HG03432 (cell line): ENCODE measurements around the gene ATP6V0D1.

Source experiments
- ATAC-seq: cut with Tn5 transposase; IDR thresholded peaks from one replicate; pipeline ENCODE4 v1.9.1; 2021; ENCODE audit warnings: mild to moderate bottlenecking, moderate library complexity; ENCODE audit not compliant: unreplicated experiment

ATP6V0D1 gene

DNA sequence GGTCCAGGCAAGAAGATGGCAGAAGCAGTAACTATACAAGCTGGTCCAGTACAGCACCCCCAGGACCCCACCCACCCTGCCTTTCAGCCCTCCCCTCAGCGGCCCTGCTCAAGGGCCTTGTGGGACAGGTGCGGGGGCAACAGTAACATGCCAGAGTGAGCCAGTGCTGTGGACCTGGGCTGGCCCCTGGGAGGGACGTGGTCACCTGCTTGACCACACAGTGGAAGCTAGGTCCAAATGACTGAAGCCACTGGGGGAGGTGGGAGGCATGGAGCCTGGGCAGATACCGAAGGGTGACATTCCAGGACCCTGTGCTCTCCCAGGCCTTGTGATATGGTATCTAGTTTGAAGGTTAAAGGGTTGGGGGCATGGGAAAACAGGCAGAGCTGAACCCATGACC is 17.3 kb downstream of the ATP6V0D1 start:
- ATAC-seq: no peak

DNA sequence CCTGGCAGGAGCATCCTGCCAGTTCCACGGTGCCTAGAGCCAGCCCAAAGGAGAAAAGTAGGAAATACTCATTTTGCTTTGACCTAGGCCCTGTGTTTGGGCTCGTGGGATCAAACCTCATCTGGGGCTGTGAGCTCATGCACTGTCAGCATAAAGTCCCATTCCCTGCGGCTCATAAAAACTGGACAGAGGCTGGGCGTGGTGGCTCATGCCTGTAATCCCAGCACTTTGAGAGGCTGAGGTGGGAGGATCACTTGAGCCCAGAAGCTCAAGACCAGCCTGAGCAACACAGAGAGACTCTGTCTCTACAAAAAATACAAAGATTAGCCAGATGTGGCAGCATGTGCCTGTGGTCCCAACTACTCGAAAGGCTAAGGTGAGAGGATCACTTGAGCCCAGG is 17.9 kb downstream of the ATP6V0D1 start:
- ATAC-seq: no peak

DNA sequence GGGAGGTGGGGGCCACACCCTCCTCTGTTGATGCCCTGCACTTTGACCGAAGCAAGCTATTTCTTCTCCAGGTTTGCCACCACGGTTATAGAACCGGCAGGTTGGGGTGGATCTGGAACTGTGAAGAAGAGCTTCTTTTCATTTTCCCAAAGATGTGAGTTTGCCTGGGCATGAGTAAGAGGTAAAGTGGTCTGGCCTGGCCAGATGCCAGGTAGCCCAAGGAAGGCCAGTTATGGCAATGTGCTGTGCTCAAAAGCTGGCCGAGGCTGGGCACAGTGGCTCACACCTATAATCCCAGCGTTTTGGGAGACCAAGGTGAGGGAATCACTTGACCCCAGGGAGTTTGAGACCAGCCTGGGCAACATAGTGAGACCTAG is 18.7 kb downstream of the ATP6V0D1 start:
- no peak for ATAC-seq

DNA sequence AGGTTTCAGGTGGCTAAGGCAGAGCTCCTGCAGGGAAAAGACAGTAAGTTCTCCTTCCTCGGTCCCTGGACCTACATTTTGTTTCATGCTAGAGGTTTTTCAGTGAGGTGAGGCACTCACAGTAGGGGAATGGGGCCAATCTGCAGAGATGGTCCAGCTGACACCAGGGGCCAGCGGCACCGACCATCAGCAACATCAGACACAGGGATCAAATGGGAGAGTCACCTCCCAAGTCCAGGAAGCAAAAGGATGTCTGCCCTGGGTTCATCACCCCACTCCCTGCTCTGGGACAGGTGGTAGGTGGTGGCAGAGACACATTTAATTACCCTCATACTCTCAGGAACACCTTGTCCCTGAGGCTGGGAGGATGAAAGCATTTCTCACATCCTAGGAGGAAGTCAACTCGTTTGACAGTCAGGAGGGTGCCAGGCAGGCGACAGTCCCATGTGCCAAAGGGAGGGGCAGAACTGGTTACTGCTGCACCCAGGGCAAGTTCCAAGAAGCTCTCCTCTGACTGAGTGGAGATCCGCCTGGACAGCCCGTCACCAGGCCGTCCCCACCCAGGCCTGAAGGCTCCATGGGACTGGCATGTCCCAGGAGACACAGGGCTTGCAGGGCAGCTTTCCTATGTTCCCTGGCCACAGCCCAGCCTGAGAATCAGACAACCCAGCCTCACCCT is 19.2 kb downstream of the ATP6V0D1 start:
- no peak for ATAC-seq

DNA sequence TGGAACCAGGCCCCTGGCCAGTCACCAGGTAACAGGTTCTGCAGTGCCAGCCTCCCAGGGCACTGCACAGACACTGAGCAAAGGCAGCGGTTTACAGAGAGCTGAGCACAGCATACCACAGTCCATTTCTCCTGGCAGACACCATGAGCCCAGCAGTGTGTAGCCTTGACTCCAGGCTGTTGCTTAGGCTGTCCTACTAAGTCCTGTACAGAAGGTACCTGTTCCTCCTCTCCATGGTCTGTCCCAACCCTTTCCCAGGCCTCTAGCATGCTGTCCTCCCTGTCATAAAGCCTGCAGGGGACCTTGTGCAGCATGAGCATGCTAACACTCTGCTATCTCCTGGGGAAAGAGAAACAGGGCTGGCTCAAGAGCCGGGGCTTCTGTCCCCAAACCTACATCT is 20.0 kb downstream of the ATP6V0D1 start:
- no peak for ATAC-seq

DNA sequence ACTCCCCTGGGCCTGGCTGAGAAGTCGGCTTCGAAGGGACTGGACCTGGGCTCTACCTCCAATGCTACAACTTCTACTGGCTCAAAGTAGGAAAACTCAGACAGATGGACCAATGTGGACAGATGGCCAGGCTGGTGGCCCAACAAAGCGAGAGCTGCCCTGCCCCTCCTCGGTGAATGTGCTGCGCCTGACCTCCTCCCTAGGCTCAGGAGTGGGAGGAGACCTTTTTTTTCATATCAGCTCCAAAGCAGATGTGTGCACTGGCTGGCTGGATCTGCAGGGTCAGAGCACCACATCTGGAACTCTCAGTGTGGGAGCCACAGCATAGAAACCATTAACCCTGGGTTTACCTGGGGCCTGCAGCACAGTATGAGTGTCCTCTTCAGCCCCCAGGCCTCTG is 20.8 kb downstream of the ATP6V0D1 start:
- no peak for ATAC-seq

DNA sequence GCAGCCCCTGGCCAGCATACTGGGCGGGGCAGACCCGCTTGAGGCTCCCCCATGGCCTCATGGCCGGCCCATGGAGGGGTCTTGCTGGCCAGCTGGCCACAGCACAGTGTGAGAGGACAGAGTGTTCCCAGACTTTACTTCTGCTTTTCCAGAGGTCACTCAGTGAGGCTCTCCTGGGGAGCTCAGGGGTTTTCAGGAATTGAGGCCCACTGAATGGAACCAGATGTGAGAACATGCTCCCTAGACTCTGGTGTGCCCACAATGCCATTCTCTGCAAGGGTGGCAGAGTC is 21.2 kb downstream of the ATP6V0D1 start:
- ATAC-seq: no peak

DNA sequence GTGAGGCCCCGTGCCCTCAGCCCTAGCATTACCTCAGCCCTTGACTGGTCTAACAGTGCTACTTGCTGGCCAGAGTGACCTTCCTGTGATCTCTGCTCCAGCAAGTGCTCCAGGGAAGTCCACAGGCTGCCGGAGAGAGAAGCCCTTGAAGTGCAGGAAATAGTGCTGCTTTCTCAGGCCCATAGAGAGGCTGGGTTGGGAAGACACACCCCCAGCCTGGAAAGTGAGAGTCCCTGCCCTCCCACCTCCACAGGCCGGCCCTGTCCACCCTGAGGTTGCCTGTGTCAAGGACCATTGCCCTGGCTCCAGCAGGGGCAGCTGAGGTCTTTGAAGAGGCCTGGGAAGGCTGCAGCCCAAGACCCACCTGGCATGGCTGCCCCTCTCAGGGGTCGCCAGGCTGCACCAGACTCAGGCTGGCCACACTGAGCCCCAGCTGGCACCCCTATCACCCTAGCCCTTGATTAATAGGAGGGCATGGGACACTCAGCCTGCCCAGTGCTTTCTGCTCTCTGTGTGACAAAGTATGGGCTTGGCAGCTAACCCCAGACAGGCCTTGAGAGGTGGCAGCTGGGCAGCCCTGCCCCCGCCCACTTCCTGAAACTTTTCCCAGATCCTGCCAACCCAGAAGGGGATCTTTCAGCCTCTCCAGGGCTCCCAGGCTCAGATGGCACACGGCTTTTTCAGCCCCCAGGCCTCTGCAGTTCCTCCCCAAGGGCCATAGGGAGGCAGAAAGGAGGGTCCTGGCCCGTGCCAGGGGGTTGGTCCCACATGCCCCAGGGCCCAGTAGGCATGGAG is 21.7 kb downstream of the ATP6V0D1 start:
- no peak for ATAC-seq

DNA sequence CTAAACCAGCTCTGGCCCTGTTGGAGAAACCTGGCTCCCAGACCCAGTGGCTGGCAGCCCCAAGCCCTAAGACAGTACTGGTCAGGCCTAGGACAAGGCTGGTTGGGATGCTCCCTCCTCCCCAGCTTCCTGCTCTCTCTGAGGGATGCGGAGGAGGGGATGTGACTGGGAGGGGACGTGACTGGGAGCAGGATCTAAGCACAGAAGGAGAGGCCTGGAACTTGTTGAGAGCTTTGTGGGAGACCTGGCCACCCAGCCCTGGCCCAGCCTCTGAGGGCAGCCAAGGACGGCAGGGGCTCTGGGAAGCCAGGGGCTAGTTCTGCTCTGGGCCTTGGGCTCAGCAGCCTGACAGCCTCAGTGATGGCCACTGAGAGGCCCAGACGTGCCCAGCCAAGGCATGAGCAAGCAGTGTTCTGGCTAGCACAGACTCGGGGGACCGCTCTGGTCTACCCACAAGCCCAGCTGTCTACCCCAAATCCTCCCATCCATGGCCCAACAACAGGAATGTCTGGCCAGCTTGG is 22.8 kb downstream of the ATP6V0D1 start:
- ATAC-seq: no peak

DNA sequence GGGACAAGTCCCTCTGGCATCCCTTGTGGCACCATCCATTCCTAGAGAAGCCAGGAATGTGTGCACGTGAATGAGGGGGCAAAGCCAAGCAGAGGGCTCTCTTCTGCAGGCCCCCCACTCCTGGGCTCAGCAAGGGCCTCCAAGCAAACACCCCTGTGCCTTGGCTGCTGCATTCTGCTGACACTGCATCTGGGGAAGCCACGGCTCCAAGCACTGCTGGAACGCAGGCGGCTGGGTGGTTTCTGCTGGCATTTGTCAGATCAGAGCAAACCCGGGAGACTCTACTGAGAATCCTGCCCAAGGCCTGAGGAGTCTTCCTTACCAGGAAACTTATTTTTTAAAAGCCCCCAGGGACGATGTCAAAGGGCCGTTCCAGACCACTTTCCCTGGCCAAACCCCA is 23.3 kb downstream of the ATP6V0D1 start:
- ATAC-seq: no peak

DNA sequence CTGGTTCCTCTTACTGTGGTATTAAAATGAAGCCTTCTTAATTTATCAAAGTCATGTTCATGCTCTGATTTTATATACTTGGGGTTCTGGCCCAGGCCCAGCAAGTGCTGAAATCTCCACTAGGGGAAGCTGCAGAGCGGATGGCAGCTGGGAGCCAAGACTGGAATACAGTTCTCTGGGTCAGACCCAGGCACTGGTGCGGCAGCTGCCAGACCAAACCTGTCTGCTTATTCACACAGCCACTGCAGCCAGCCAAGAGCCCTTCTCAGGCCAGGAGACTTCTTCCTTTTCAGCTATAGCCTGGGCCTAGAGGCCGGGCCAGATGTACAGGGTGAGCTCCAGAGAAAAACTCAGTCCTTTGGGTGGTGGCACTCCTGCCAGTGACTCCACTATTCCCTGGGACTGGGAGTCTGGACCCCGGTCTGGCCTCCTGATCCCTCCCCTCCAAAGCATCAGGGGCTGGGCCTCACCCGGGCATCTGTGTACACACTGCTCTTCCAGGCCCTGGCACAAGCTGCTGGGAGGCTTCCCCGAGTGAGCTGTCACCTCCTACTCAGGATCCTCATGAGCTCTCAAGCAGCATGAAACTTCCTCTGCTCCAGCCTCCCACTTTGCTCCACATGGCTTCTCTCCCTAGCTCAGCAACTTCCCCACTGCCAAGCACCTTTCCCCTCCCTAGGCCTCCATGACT is 24.4 kb downstream of the ATP6V0D1 start:
- no peak for ATAC-seq

DNA sequence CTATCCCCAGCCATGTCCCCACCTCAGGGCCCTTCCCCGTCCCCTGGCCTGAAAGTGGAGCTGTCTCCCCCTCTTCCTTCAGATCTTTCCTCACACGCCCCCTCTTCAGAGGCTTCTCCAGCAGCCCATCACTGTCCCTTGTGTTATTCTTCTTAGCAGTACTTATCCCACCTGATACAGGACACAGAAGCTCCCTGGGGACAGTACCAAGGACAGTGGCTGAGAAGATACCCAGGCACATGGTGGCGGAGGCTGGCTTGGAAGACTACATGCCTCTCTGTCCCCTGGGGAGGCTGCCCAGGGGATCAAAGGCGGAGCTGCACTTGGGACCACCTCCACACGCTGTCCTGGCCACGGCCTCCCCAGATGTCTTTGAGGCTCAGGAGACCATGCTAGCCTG is 26.1 kb downstream of the ATP6V0D1 start:
- no peak for ATAC-seq

DNA sequence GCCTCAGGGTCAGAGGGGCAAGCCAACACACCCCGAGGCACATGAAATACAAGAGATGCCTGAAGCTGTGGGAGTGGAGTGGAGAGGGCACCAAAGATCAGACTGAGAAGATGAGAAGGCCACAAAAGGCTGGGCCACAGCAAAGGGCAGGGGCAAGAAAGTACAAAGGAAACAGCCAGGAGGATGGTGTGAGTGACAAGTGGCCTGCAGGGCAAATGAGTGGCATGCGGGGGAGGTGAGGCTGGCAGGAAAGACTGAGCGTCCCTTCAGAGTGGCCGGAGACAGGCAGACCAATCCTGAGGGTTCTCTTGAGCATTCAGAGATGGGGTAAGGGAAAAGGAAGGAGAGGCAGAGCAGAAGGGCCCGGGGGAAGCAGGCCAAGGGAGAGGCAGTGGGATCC is 26.9 kb downstream of the ATP6V0D1 start:
- ATAC-seq: no peak

DNA sequence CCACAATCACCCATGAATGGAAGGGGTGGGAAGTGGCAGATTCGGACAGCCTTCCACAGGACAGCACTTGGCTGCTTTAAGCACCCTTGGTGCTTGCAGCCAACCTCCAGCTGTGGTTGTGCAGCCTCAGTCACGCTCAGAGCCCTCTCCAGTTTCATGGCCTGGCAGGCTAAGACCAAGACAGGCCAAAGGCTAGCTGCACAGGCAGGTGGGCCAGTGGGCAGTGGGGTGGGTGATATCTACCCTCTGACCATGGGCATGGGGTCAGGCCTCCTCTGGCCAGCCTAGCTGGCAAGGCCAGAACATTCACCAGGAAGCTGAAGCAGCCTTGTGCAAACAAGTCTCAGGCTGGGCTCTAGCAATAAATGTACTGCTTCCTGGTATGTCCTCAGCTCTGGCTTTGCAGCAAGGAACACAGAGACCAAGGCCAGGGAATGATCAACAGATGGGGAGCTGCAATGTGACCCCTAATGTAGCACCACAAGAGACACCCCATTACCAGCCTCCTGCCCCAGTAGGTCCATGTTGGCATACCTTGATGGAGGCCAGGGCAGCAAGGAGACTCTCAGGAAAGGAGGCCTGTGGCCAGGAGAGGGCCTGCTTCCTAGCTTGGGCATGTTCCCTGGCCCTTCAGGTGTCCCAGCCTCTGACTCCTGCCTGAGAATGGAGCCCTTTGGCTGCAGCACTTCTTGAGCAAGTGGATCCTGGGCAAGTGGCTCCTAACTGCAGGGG is 29.1 kb downstream of the ATP6V0D1 start:
- no peak for ATAC-seq

DNA sequence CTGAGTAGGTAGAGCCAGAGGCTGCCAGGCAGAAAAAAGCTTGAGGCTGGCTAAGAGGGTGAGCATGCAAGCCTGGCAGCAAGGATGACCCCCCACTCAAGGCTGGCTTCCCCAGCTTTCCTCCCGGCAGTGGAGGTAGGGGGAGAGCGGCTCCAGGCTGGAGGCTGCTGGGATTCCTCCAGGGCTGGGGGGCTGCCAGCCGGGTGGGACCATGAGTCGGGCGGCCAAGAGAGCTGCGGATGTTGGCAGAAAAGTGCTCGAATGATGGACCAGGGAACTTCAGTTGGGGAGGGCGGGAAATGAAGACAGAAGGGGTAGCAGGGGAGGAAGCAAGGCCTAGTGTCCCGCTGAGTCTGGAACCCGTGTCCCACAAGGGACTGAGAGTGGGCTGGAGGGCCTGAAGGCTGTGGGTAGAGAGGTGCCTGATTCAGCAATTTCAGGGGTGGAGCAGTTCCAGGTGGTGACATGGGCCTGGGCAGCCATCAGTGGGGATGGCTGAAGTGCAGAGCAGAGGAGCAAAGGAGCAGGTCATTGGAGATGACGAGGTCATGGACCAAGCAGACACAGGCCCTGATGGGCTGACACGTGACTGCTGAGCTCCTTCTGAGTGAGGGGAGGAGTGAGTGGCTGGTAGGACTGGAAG is 29.8 kb downstream of the ATP6V0D1 start:
- no peak for ATAC-seq

DNA sequence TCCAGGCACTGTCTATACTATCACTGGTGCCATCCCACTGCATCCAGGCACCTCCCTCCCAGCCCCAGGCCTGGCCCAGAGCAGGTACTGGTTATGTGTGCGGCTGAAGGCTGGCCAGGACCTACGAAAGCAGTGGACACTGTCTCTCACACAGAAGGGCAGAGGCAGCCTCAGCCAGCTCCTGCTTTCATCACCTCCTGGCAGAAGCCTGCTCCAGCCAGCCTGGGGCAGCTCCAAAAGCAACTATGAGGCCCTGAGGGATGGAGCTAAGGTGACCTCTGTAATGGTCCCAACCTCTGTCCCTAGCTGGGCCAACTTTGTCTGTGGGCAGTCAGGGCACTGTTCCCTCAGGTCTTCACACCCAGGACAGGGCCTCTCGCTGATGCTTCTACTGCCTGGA is 31.2 kb downstream of the ATP6V0D1 start:
- no peak for ATAC-seq

DNA sequence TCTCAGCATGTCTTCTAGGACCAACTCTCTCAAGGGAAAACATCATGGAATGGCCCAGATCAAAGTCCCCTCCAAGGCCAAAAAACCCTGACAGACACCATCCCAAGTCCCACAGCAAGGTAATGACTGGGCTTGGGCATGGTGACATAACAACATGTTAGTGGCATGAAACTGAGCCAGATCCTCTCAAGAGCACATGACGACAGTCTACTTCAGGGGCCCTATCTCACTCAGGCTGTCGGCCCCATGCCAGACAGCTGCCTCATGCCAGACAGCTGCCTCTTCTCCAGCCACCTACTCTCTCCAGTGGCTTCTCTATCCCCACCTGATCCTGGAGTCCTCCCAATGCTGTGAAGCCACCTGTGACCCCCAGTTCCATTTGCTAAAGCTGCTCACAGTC is 31.6 kb downstream of the ATP6V0D1 start:
- no peak for ATAC-seq

DNA sequence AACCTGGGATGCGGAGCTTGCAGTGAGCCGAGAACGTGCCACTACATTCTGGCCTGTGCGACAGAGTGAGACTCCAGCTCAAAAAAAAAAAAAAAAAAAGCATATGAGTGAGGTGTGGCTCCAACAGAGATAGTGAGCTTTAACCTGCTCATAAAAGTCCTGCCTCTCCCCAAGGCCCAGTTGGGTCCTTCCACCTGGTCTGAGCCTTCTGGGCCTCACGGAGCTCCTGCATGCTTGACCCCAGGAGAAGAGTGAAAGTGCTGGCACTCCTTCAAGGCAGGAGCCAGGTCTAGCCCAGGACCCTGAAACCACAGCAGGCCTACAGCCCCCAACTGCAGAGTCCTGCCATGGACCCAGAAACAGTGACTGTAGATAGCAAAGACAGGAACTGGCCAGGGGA is 32.4 kb downstream of the ATP6V0D1 start:
- ATAC-seq: no peak

DNA sequence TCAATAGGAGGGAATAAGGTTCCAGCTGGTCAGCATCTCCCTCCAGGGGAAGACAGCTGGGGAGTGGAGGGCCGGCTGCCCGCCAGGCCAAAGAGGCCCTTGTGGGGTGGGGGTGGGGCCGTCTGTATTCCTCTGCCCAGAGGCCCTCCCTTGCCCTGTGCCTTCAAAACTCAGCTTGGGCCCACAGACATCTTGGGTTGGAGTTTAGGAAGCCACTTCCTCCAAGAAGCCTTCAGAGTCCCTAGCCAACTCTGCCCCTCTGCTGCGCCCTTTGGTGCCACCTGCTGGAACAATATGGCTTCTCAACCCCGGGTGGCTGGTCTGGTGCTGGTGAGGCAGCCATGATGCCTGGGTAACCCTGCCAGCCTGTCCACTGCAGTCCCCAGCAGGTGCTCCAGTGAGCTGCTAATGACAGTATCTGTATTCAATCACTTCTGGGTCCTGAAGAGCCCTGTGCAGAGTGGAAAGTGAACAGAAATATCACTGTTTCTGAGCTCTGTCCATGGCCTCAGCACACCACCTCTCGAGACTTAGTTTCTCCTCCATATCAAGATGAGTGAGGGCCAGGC is 33.4 kb downstream of the ATP6V0D1 start:
- no peak for ATAC-seq

DNA sequence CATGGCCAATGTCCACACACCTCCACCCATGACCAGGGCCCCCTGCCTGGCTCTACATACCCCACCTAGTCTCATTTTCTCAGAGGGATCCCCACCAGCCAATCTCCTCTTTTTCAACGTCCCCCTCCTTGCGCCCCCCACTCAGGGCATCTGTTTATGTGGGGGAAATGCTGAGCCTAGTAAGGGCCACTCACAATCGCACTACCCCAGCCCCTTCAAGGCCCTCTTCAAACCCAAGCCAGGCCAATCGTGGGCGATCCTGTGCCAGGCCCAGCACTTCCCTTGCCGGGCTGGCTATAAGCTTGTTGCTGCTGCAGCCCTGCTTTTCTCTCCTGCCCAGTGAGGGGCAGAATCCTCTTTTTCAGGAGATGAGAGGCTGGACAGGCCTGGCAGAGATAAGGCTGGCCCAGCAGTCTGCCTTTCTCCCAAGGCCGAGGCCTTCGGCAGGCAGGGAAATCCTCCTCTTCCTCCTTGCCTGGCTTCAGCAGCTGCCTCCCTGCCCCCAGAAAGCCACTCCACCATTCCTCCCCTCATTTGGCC is 33.9 kb downstream of the ATP6V0D1 start:
- ATAC-seq: no peak
